CD4-positive, CD25-positive, alpha-beta regulatory T cell (primary cell): ENCODE data around the gene TPR. TPM values are rescaled to one million over a fixed set of nuclear protein-coding genes. Genes with fewer than 3 reads are reported as not detected.
A peak's percentile ranks its signal among the peaks of the same experiment; 100 is the strongest.

Source experiments
- ATAC-seq, 2 donors: fragments of 150-1000 bp; cut with Tn5 transposase; one replicate each; pipeline ENCODE4 v1.10.0; 2021; ENCODE audit warnings: low read depth in 2 of 2, moderate number of reproducible peaks in 2 of 2, moderate library complexity in 1 of 2
- DNase-seq, 3 donors: peaks; one replicate each; pipeline versions ENCODE4 v3.0.0 to v3.0.0-alpha.2; 2012 to 2022; ENCODE audit warnings: mixed read lengths in 1 of 3
- H3K27ac ChIP-seq: one replicate; pipeline ENCODE4 v1.7.0; 2013; ENCODE audit warnings: mild to moderate bottlenecking, low read length; ENCODE audit not compliant: insufficient read depth, poor library complexity, severe bottlenecking
- H3K27me3 ChIP-seq: one replicate; pipeline ENCODE4 v1.7.0; 2013; ENCODE audit warnings: low read length; ENCODE audit not compliant: control insufficient read depth, insufficient read depth
- H3K36me3 ChIP-seq: one replicate; pipeline ENCODE4 v1.7.0; 2013; ENCODE audit warnings: mild to moderate bottlenecking, low read length, moderate library complexity; ENCODE audit not compliant: control insufficient read depth, insufficient read depth
- H3K4me1 ChIP-seq: 2 replicates; pipeline ENCODE4 v1.7.0; 2013; ENCODE audit warnings: mild to moderate bottlenecking, low read length; ENCODE audit not compliant: insufficient read depth, control insufficient read depth, poor library complexity, severe bottlenecking
- H3K4me3 ChIP-seq: one replicate; pipeline ENCODE4 v1.7.0; 2013; ENCODE audit warnings: low read depth, mild to moderate bottlenecking, low read length, moderate library complexity
- H3K9me3 ChIP-seq, 2 experiments: 1 replicate in 1 of 2; 2 replicates in 1 of 2; pipeline ENCODE4 v1.7.0; 2013; ENCODE audit warnings: low read length in 2 of 2, mild to moderate bottlenecking in 1 of 2, moderate library complexity in 1 of 2; ENCODE audit not compliant: control insufficient read depth in 2 of 2
- H3K27ac Mint-ChIP-seq, 3 donors: one replicate each; pipeline ENCODE4 v1.8.0; 2020 to 2022; ENCODE audit warnings: mild to moderate bottlenecking in 3 of 3, mixed read lengths in 3 of 3, moderate library complexity in 2 of 3
- H3K27me3 Mint-ChIP-seq: one replicate; pipeline ENCODE4 v1.8.0; 2022; ENCODE audit warnings: mild to moderate bottlenecking, mixed read lengths
- H3K36me3 Mint-ChIP-seq: one replicate; pipeline ENCODE4 v1.8.0; 2020; ENCODE audit warnings: mixed read lengths
- H3K4me1 Mint-ChIP-seq, 4 donors: one replicate each; pipeline ENCODE4 v1.8.0; 2020 to 2022; ENCODE audit warnings: mixed read lengths in 4 of 4, mild to moderate bottlenecking in 1 of 4
- H3K4me3 Mint-ChIP-seq, 4 donors: one replicate each; pipeline ENCODE4 v1.8.0; 2020 to 2022; ENCODE audit warnings: mild to moderate bottlenecking in 4 of 4, mixed read lengths in 4 of 4, moderate library complexity in 3 of 4
- H3K9me3 Mint-ChIP-seq, 7 donors: one replicate each; pipeline ENCODE4 v1.8.0; 2020 to 2022; ENCODE audit warnings: mixed read lengths in 7 of 7, mild to moderate bottlenecking in 3 of 7, moderate library complexity in 2 of 7
- polyA plus RNA-seq, 4 donors: library from polyadenylated mRNA; unstranded; fragments of 300-500 nt; fragmentation: Illumina TruSeq; gene quantifications; one replicate each; pipeline ENCODE4 v1.2.3, GENCODE V29; 2021
- total RNA-seq: library from RNA; stranded (reverse); gene quantifications from one replicate; pipeline ENCODE4 v1.2.3, GENCODE V29; 2022

The TPR gene
- total and polyA plus RNA-seq, 5 donors from 2014 or later, result 94.4 to 208 (median 118) TPM

GRCh38 chr1:186327331-186327730 is 47.7 kb downstream of the TPR start:
- no peak for ATAC-seq
- H3K4me1 Mint-ChIP-seq, result peaks cover 10 to 24% (median 22%) of the 10 kb centered on the region in 4 donors

GRCh38 chr1:186326009-186326408 is 49.0 kb downstream of the TPR start:
- Mint-ChIP-seq H3K9me3 (no peaks in the 10 kb centered on the region), H3K27ac (peak overlapping the region in 1 of 3 donors; percentile 4), H3K4me1 (peaks cover 12 to 34% (median 29%) of the 10 kb centered on the region in 4 donors), H3K27me3 (no peaks in the 10 kb centered on the region), H3K36me3 (peaks cover 60% of the 10 kb centered on the region), H3K4me3 (no peak overlapping the region)
- H3K4me3 ChIP-seq, result no peak overlapping the region
- DNase-seq (no peak), ATAC-seq (no peak)
- no peaks in the 10 kb centered on the region for H3K9me3 ChIP-seq
- peaks cover 90% of the 10 kb centered on the region for H3K36me3 ChIP-seq
- no peaks in the 10 kb centered on the region for H3K4me1 ChIP-seq
- H3K27me3 ChIP-seq, result no peaks in the 10 kb centered on the region
- H3K27ac ChIP-seq, result no peak overlapping the region

More at GRCh38 chr1:186327331-186327730, 47.7 kb downstream of the TPR start:
- Mint-ChIP-seq H3K27ac (no peak overlapping the region), H3K27me3 (no peaks in the 10 kb centered on the region), H3K4me3 (no peak overlapping the region), H3K9me3 (no peaks in the 10 kb centered on the region), H3K36me3 (peaks cover 49% of the 10 kb centered on the region)
- H3K36me3 ChIP-seq, result peaks cover 90% of the 10 kb centered on the region
- H3K4me3 ChIP-seq, result no peak overlapping the region
- H3K4me1 ChIP-seq, result no peaks in the 10 kb centered on the region
- H3K27ac ChIP-seq, result no peak overlapping the region
- H3K9me3 ChIP-seq, result no peaks in the 10 kb centered on the region
- no peak for DNase-seq
- H3K27me3 ChIP-seq, result no peaks in the 10 kb centered on the region

- H3K36me3 Mint-ChIP-seq, result peaks cover 60% of the 10 kb centered on the region
- peak overlapping the region; percentile 3 to 56 (median 54) for H3K27ac Mint-ChIP-seq
Observed at GRCh38 chr1:186325239-186325638, 49.8 kb downstream of the TPR start.

GRCh38 chr1:186323865-186324264 is 51.2 kb downstream of the TPR start:
- peaks cover 87% of the 10 kb centered on the region for H3K36me3 ChIP-seq
- peak in 1 of 2 donors; percentile 49 for ATAC-seq
- Mint-ChIP-seq H3K36me3 (peaks cover 71% of the 10 kb centered on the region), H3K4me3 (peak overlapping the region; percentile 56 to 90 (median 86)), H3K27me3 (no peaks in the 10 kb centered on the region), H3K27ac (peak overlapping the region; percentile 84 to 95 (median 87)), H3K9me3 (no peaks in the 10 kb centered on the region), H3K4me1 (peaks cover 20 to 40% (median 31%) of the 10 kb centered on the region in 4 donors)
- H3K4me3 ChIP-seq, result peak overlapping the region; percentile 80
- H3K4me1 ChIP-seq, result no peaks in the 10 kb centered on the region
- no peaks in the 10 kb centered on the region for H3K9me3 ChIP-seq
- peak overlapping the region; percentile 27 for H3K27ac ChIP-seq
- peak in 1 of 3 donors; percentile 39 for DNase-seq
- H3K27me3 ChIP-seq, result no peaks in the 10 kb centered on the region

More at GRCh38 chr1:186325239-186325638, 49.8 kb downstream of the TPR start:
- Mint-ChIP-seq H3K27me3 (no peaks in the 10 kb centered on the region), H3K4me3 (peak overlapping the region in 3 of 4 donors; percentile 22 to 58 (median 52)), H3K9me3 (no peaks in the 10 kb centered on the region), H3K4me1 (peaks cover 20 to 38% (median 30%) of the 10 kb centered on the region in 4 donors)
- ATAC-seq (peak; percentile 65 to 67), DNase-seq (peak in 2 of 3 donors; percentile 51 to 70)
- Histone ChIP-seq H3K27me3 (no peaks in the 10 kb centered on the region), H3K4me3 (no peak overlapping the region), H3K4me1 (no peaks in the 10 kb centered on the region), H3K36me3 (peaks cover 87% of the 10 kb centered on the region), H3K9me3 (no peaks in the 10 kb centered on the region), H3K27ac (no peak overlapping the region)

- H3K27ac Mint-ChIP-seq, result peak overlapping the region; percentile 61 to 76 (median 62)
- no peak for DNase-seq
- Histone ChIP-seq H3K4me1 (peaks cover 5% of the 10 kb centered on the region), H3K27ac (peak overlapping the region; percentile 27), H3K36me3 (peaks cover 90% of the 10 kb centered on the region), H3K4me3 (peak overlapping the region; percentile 48), H3K9me3 (no peaks in the 10 kb centered on the region), H3K27me3 (no peaks in the 10 kb centered on the region)
- ATAC-seq, result no peak
- peaks cover 11 to 46% (median 28%) of the 10 kb centered on the region in 4 donors for H3K4me1 Mint-ChIP-seq
- H3K9me3 Mint-ChIP-seq, result no peaks in the 10 kb centered on the region
- peaks cover 69% of the 10 kb centered on the region for H3K36me3 Mint-ChIP-seq
- peak overlapping the region; percentile 47 to 85 (median 62) for H3K4me3 Mint-ChIP-seq
- no peaks in the 10 kb centered on the region for H3K27me3 Mint-ChIP-seq
Observed at GRCh38 chr1:186315570-186315969, 59.5 kb downstream of the TPR start.

GRCh38 chr1:186311375-186312051 is 63.5 kb downstream of the TPR start:
- H3K27ac ChIP-seq, result peak overlapping the region; percentile 23
- H3K4me1 ChIP-seq, result peaks cover 26% of the 10 kb centered on the region
- H3K27me3 ChIP-seq, result no peaks in the 10 kb centered on the region
- Mint-ChIP-seq H3K36me3 (peaks cover 43% of the 10 kb centered on the region), H3K4me1 (peaks cover 9 to 35% (median 19%) of the 10 kb centered on the region in 4 donors), H3K27ac (peak overlapping the region in 1 of 3 donors; percentile 28), H3K4me3 (peak overlapping the region in 1 of 4 donors; percentile 18), H3K9me3 (no peaks in the 10 kb centered on the region), H3K27me3 (no peaks in the 10 kb centered on the region)
- peaks cover 52% of the 10 kb centered on the region for H3K36me3 ChIP-seq
- no peaks in the 10 kb centered on the region for H3K9me3 ChIP-seq
- DNase-seq, result no peak
- no peak overlapping the region for H3K4me3 ChIP-seq
- ATAC-seq, result no peak

GRCh38 chr1:186310307-186310706 is 64.7 kb downstream of the TPR start:
- Histone ChIP-seq H3K27ac (no peak overlapping the region), H3K9me3 (no peaks in the 10 kb centered on the region), H3K36me3 (peaks cover 39% of the 10 kb centered on the region), H3K4me3 (no peak overlapping the region), H3K4me1 (peaks cover 33% of the 10 kb centered on the region), H3K27me3 (no peaks in the 10 kb centered on the region)
- no peak overlapping the region for H3K27ac Mint-ChIP-seq
- no peak overlapping the region for H3K4me3 Mint-ChIP-seq
- ATAC-seq, result no peak
- H3K36me3 Mint-ChIP-seq, result peaks cover 34% of the 10 kb centered on the region
- no peaks in the 10 kb centered on the region for H3K27me3 Mint-ChIP-seq
- H3K4me1 Mint-ChIP-seq, result peaks cover 7 to 39% (median 21%) of the 10 kb centered on the region in 4 donors
- H3K9me3 Mint-ChIP-seq, result no peaks in the 10 kb centered on the region
- DNase-seq, result no peak
